ENCODE measurements around the gene STXBP6. TPM values are rescaled to one million over a fixed set of nuclear protein-coding genes. Genes with fewer than 3 reads are reported as not detected.

STXBP6 gene
- total and polyA plus RNA-seq, 7 donors, result 7.1 to 32.8 (median 14.3) TPM

DNA sequence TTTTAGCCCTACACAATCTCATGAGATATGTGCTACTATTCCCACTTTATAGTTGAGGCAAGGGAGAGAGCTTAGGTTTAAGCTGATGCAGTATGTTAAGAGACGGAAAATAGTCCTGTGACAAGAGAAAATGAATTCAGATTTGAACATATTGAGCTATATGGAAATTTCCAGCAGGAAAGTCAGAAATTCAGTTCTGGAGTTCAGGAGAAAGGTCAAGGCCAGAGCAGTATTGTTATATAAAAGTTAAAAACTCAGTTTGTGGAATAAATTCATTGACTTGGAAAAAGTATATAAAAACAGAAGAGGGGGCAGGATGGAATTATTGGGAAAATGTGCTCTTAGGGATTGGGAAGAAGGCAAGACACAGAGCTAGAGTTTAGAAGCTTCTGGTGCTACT lies 248.9 kb downstream of the STXBP6 start:
- WGBS, 2 donors, result 90 to 92% methylated on average over 1 of the region's 1 CpG
- Histone ChIP-seq H3K4me3 (no peak overlapping the region), H3K27ac (no peak overlapping the region), H3K27me3 (no peaks in the 10 kb centered on the region), H3K9me3 (no peaks in the 10 kb centered on the region), H3K4me1 (peaks cover 0 to 4% (median 0%) of the 10 kb centered on the region in 4 donors), H3K36me3 (no peaks in the 10 kb centered on the region)
- TF ChIP-seq, protein P1, sequence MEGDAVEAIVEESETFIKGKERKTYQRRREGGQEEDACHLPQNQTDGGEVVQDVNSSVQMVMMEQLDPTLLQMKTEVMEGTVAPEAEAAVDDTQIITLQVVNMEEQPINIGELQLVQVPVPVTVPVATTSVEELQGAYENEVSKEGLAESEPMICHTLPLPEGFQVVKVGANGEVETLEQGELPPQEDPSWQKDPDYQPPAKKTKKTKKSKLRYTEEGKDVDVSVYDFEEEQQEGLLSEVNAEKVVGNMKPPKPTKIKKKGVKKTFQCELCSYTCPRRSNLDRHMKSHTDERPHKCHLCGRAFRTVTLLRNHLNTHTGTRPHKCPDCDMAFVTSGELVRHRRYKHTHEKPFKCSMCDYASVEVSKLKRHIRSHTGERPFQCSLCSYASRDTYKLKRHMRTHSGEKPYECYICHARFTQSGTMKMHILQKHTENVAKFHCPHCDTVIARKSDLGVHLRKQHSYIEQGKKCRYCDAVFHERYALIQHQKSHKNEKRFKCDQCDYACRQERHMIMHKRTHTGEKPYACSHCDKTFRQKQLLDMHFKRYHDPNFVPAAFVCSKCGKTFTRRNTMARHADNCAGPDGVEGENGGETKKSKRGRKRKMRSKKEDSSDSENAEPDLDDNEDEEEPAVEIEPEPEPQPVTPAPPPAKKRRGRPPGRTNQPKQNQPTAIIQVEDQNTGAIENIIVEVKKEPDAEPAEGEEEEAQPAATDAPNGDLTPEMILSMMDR (IDR thresholded peaks at IDR 0.05), result no peak
- TF ChIP-seq EP300 (IDR thresholded peaks at IDR 0.05) (no peak), POLR2AphosphoS5 (IDR thresholded peaks at IDR 0.05) (no peak), POLR2A (IDR thresholded peaks at IDR 0.05) (no peak)
- intact Hi-C loops (cut with DNase I), result no loop called here
- DNase-seq, result no peak

DNA sequence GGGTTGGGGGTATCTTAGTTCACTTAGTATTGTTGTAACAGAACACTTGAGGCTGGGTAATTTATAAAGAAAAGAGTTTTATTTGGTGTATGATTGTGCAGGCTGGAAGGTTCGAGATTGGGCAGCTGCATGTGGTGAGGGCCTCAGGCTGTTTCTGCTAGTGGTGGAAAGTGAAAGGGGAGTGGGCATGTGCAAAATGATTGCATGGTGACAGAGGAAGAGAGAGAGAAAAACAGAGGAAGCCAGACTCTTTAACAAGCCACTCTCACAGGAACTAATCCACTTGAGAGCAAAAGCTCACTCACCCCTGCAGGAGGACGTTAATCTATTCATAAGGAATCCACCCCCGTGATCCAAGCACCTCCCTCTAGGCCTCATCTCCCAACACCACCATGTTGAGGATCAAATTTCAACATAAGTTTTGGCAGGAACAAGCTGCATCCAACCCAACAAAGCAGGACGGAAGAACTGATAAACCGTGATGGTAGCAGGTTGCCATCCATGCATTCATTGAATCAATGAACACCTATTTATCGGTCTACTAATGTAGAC lies 251.0 kb downstream of the STXBP6 start:
- Histone ChIP-seq H3K27me3 (no peaks in the 10 kb centered on the region), H3K36me3 (no peaks in the 10 kb centered on the region), H3K9me3 (no peaks in the 10 kb centered on the region), H3K27ac (no peak overlapping the region), H3K4me1 (no peaks in the 10 kb centered on the region), H3K4me3 (no peak overlapping the region)
- 77 to 88% methylated on average over 6 of the region's 6 CpGs for WGBS, 2 donors
- intact Hi-C loops (cut with DNase I), result no loop called here
- TF ChIP-seq, protein P1 (IDR thresholded peaks at IDR 0.05), result no peak
- no peak for TF ChIP-seq EP300 (IDR thresholded peaks at IDR 0.05)
- TF ChIP-seq POLR2AphosphoS5 (IDR thresholded peaks at IDR 0.05), result no peak
- no peak for TF ChIP-seq POLR2A (IDR thresholded peaks at IDR 0.05)
- no peak for DNase-seq

DNA sequence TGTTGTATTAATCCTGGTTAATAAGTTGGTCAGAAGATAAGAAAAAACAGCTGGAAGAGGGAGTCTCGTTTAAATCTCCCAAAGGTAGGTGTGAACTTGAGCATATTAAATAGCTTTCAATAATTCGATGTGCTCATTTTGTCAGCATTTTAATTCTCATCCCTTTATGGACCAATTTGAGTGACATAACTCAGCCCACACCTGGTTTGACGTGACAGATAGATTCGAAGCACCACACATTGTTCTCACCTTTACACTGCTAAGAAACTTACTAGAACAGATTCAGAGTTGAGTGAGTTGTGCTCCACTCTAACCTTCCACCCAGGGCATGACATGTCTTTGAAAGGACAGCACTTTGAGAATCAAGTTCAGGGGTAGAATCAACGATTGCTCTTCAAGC lies 254.5 kb downstream of the STXBP6 start:
- no peak for DNase-seq
- H3K4me1 ChIP-seq, result no peaks in the 10 kb centered on the region
- no peak overlapping the region for H3K4me3 ChIP-seq
- no peaks in the 10 kb centered on the region for H3K9me3 ChIP-seq
- intact Hi-C loops (cut with DNase I), result no loop called here
- no peak for TF ChIP-seq POLR2AphosphoS5 (IDR thresholded peaks at IDR 0.05)
- no peak for TF ChIP-seq EP300 (IDR thresholded peaks at IDR 0.05)
- no peak for TF ChIP-seq POLR2A (IDR thresholded peaks at IDR 0.05)
- TF ChIP-seq, protein P1 (IDR thresholded peaks at IDR 0.05), result no peak
- no peak overlapping the region for H3K27ac ChIP-seq
- no peaks in the 10 kb centered on the region for H3K36me3 ChIP-seq
- WGBS, 2 donors, result 89 to 90% methylated on average over 5 of the region's 5 CpGs
- H3K27me3 ChIP-seq, result no peaks in the 10 kb centered on the region

DNA sequence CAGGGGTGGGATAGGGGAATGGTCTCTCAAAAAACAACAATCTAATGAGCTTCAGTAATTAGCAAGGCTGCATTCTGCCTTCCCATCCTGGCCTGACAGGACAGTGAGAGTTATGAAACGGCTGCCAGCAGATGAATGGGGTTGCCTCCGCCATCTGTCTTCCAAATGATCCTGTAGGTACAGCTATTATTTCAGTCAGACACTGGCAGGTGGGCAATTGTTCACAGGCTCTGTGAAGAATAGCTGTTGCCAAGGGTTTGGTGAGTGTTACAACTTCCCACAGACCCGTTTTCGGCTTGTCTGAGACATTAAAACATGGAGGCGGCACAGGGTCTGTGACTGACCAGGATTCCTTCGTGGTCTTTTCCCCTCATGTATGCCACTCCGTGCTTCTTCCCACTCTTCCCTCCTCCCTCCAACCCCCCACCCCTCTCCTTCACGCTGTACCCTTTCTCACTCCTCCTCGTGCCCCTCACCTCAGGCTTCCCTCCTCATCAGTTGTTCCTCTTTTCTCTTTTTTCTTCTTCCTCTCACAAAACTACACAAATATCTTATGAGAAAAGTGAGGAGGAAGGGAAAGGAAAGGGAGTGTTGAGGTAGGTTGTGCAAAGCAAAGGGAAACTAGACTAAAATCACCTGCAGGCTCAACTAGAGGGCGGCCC lies 255.2 kb downstream of the STXBP6 start:
- Histone ChIP-seq H3K27me3 (no peaks in the 10 kb centered on the region), H3K9me3 (no peaks in the 10 kb centered on the region), H3K4me3 (no peak overlapping the region), H3K4me1 (peaks cover 0 to 3% (median 1%) of the 10 kb centered on the region in 4 donors), H3K27ac (no peak overlapping the region), H3K36me3 (no peaks in the 10 kb centered on the region)
- TF ChIP-seq EP300 (IDR thresholded peaks at IDR 0.05) (no peak), POLR2A (IDR thresholded peaks at IDR 0.05) (no peak), POLR2AphosphoS5 (IDR thresholded peaks at IDR 0.05) (no peak)
- TF ChIP-seq, protein P1 (IDR thresholded peaks at IDR 0.05), result no peak
- DNase-seq, result no peak
- intact Hi-C loops (cut with DNase I), result no loop called here
- 79 to 90% methylated on average over 10 of the region's 10 CpGs for WGBS, 2 donors
